Gastrocnemius medialis (tissue), 4 donors: Measurements from ENCODE around the gene GPR137.
A peak's percentile ranks its signal among the peaks of the same experiment; 100 is the strongest.

Experiments
- POLR2A ChIP-seq, 2 donors: fragments of 450-650 bp; IDR thresholded peaks; one replicate each; pipeline ENCODE4 v1.6.1; 2017; ENCODE audit warnings: antibody characterized with exemption in 2 of 2, mild to moderate bottlenecking in 2 of 2, moderate library complexity in 2 of 2
- TF ChIP-seq, protein P1 (sequence below), 5 experiments: fragments of 450-650 bp in 3 of 5; fragments of 200-600 bp in 2 of 5; sonication (generic) in 2 of 5; IDR thresholded peaks in 4 of 5; conservative IDR thresholded peaks in 1 of 5; 1 replicate in 4 of 5; 2 replicates in 1 of 5; pipeline ENCODE4 v1.5.1; 2016 to 2019; ENCODE audit warnings: antibody characterized with exemption in 5 of 5, mild to moderate bottlenecking in 3 of 5, moderate library complexity in 3 of 5

DNA sequence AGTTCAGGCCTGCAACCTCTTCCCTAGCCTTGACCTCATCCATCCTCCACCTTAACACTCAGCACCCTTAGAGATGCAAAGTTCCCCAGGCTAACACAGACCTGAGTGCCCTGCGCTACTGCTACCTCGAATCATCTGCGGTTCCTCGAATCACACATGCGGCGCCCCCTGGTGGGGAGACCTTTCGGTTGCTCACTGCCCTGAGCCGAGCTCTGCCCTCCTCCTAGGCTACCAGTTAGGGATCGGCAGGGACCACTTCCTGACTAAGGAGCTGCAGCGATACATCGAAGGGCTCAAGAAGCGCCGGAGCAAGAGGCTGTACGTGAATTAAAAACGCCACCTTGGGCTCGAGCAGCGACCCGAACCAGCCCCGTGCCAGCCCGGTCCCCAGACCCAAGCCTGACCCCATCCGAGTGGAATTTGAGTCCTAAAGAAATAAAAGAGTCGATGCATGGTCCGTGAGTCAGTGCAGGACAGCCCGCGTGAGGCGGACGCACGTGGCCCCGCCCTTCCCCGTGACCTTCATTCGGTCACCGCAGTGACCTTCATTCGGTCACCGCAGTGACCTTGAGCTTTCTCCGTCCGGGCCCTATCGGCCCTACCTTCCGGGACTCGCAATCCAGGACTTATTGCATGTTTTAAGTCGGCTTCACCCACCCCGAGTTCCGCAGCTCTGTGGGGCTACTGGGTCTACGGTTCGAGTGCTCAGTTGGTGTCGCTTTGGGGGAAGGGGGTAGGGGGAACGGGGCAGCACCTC is 18.8 kb downstream of the GPR137 start:
- TF ChIP-seq, protein P1, sequence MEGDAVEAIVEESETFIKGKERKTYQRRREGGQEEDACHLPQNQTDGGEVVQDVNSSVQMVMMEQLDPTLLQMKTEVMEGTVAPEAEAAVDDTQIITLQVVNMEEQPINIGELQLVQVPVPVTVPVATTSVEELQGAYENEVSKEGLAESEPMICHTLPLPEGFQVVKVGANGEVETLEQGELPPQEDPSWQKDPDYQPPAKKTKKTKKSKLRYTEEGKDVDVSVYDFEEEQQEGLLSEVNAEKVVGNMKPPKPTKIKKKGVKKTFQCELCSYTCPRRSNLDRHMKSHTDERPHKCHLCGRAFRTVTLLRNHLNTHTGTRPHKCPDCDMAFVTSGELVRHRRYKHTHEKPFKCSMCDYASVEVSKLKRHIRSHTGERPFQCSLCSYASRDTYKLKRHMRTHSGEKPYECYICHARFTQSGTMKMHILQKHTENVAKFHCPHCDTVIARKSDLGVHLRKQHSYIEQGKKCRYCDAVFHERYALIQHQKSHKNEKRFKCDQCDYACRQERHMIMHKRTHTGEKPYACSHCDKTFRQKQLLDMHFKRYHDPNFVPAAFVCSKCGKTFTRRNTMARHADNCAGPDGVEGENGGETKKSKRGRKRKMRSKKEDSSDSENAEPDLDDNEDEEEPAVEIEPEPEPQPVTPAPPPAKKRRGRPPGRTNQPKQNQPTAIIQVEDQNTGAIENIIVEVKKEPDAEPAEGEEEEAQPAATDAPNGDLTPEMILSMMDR (IDR thresholded peaks at IDR 0.05 in 4 of 5, conservative IDR thresholded peaks at IDR 0.05 in 1 of 5) = peak; percentile 77 to 92 (median 88)
- TF ChIP-seq POLR2A (IDR thresholded peaks at IDR 0.05) = no peak
